Measurements from ENCODE around the gene ZSCAN4.

DNA sequence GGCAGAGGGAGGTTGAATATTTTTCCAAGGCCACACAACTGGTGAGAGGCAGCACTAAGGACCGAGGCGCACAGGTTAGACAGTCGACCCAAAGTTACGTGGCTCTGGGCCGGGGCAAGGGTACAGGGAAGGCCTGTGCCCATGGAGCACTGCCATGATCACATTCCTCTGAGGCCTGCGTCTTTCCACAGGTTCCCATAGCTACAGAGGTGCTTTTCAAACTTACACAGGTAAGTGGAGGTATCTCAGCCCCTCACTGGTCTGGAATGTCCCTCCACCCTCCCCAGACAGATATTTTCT, 35.0 kb upstream of the ZSCAN4 start:
- TF ChIP-seq POLR2A (IDR thresholded peaks at IDR 0.05), result no peak
- TF ChIP-seq, protein P1, sequence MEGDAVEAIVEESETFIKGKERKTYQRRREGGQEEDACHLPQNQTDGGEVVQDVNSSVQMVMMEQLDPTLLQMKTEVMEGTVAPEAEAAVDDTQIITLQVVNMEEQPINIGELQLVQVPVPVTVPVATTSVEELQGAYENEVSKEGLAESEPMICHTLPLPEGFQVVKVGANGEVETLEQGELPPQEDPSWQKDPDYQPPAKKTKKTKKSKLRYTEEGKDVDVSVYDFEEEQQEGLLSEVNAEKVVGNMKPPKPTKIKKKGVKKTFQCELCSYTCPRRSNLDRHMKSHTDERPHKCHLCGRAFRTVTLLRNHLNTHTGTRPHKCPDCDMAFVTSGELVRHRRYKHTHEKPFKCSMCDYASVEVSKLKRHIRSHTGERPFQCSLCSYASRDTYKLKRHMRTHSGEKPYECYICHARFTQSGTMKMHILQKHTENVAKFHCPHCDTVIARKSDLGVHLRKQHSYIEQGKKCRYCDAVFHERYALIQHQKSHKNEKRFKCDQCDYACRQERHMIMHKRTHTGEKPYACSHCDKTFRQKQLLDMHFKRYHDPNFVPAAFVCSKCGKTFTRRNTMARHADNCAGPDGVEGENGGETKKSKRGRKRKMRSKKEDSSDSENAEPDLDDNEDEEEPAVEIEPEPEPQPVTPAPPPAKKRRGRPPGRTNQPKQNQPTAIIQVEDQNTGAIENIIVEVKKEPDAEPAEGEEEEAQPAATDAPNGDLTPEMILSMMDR (IDR thresholded peaks at IDR 0.05 in 8 of 11, conservative IDR thresholded peaks at IDR 0.05 in 3 of 11), result no peak

All from spleen (tissue), 7 donors.